Measurements from ENCODE around the gene TRIM40.
"Not testable (repeated sequence)": the region's sequence is repeated elsewhere in the genome, so short reads cannot be mapped to it uniquely, and the experiment has no call there.

Gene TRIM40

GRCh38 chr6:30113003-30113759 lies 22.8 kb upstream of the TRIM40 start, which contains the start of gene TRIM31:
Gene TRIM31, minus strand, starts transcription at chr6:30113090. Its CDS starts 285 bp downstream, at chr6:30112805.
- DNase-seq (ENCODE audit: low spot score) = no peak

DNA sequence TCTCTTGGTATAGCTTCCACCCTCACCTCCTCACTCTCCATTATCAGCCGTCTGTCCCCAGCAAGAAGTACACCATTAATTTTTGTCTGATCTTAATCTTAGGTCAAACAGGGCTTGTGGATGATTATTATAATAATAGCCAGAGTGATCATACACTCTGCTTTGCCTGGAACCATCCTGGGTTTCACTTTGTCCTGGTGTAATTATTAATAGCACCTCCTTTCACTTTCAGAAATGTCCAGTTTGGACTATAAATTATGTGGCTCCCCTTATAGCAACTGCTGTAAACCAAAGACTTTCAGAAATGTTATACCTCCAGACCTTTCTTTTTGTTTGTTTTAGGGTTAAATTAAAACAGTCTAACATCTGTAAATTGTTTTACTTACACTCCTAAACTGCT lies 22.1 kb upstream of the TRIM40 start:
- no peak for DNase-seq (ENCODE audit: low spot score)

- no peak for DNase-seq (ENCODE audit: low spot score)
These were observed 19.2 kb upstream of the TRIM40 start for GRCh38 chr6:30116724-30117123.

DNA sequence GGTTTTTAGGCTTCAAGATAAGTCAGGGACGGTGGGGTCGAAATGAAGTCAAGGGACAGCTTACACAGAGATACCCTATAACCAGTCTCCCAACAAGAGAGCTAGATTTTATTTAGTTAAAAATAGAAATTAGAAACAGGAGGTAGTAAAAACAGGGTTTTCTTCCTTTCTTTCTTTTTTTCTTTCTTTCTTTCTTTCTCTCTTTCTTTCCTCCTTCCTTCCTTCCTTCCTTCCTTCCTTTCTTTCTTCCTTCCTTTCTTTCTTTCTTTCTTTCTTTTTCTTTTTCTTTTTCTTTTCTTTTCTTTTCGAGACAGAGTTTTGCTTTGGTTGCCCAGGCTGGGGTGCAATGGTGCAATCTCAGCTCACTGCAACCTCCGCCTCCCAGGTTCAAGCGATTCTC lies 17.2 kb upstream of the TRIM40 start:
- DNase-seq (ENCODE audit: low spot score) = not testable (repeated sequence)

DNA sequence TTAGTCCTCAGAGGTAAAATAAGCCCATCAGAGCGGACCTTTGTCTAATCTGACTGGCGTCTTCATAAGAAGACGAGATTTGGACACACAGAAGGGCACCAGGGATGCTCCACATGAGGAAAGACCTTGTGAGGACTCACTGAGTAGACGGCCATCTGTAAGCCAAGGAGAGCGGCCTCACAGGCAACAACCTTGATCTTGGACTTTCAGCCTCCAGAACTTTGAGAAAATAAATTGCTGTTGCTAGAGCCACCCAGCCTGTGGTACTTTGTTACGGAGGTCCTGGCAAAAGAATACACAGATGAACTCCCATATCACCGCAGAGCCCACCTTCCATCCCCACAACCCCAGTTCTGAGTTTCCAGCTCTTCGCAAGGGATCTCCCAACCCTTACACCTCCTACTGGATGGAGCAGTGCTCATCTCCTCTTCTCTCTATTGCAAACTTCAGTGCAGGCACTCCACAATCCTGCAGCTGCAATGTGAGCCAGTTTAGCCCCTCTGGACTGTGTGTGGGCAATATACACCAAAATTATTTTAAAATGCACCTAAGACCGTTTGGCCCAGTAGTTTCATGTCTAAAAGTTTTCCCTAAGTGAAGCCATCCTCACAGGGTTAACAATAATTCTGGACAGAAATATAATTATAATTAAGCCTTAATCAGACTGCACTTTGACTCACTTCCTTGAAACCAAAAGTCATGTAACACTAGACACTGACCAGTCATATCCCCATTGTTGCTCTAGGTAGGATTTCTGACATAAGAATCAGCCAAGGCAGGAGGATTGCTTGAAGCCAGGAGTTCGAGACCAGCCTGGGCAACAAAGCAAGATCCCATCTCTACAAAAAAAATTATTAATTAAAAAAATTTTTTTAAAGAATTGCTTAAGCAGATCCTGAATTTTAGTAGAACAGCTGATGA lies 14.2 kb upstream of the TRIM40 start:
- DNase-seq (ENCODE audit: low spot score) = no peak

DNA sequence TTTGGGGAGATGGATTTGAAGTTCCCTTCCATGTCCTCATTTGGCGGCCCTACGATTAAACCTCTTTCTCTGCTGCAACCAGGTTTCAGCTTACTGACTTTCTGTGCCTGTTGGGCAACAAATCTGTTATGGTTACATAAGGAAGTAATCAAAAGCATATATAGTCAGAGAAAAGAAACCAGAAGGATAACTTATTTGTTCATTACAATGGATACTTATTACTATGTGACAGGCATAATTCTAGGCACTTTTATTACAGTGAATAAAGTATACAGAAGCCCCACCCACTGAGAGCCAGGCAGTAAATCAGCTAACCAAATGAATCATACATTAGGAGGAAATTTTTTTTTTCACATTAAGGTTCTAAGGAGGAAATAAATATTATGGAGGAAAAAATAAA lies 13.4 kb upstream of the TRIM40 start:
- DNase-seq (ENCODE audit: low spot score) = no peak

DNA sequence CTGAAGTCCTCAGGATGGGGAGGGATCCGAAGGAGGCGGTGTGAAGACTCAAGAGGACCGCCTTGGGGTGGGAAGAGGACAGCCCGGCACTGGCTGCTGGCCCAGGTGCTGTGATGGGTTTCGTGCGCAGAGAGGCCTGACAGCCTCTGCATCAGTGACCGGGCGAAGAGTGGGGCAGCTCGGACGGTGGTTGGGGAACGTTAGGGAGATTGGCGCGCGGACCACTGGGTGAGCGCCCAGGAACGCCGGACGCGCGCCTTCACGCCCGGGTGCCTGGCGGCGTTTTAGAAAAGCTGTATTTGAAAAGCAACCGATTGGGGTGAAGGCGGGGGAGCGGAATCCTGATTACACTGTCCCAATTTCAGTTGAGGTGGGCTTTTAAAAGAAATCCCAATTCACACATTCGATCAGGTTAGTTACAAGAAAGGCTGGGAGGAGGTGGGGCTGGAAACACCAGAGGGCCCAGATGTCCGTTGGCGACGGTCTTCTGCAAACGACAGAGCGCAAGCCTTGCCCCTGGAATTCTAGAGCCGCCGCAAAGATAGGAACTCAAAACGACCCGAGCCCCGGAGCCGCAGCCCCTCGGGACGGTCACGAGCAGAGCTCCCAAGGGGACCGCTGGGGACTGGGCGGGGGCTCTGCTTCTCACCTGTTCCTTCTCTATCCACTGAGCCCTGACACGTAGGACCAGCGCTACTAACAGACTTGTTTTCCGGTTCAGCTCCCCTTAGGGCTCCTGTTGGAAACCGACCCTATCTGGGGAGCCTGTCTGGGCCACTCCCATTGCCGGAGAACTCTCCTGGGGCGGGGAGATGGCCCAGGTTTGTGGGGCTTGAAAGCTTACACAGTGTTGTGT lies 8.5 kb upstream of the TRIM40 start:
- no peak for DNase-seq (ENCODE audit: low spot score)

GRCh38 chr6:30129265-30130178 lies 6.4 kb upstream of the TRIM40 start:
- no peak for DNase-seq (ENCODE audit: low spot score)

DNA sequence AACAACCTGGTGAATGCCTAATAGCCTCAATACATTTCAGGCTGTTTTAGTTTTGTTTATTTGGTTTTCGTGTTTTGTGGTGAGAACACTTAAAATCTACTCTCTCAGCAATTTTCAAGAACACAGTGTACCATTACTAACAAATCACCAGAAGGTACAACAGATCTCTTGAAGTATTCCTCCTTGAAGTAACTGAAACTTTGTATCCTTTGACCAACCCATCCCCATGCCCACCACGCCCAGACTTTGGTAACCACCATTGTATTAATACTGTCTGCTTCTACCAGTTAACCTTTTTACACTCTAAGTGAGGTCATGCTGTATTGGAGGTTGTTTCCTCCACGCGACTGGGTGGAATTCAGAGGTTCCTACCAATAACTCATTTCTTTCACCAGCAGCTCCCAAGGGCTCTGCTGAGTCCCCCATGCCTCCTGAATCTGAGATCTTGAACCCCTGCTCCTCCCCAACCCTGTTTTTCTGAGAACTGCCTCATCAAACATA lies 5.7 kb upstream of the TRIM40 start:
- DNase-seq (ENCODE audit: low spot score) = no peak

GRCh38 chr6:30130887-30131862 lies 4.8 kb upstream of the TRIM40 start:
- peak; percentile 89 for DNase-seq (ENCODE audit: low spot score)

DNA sequence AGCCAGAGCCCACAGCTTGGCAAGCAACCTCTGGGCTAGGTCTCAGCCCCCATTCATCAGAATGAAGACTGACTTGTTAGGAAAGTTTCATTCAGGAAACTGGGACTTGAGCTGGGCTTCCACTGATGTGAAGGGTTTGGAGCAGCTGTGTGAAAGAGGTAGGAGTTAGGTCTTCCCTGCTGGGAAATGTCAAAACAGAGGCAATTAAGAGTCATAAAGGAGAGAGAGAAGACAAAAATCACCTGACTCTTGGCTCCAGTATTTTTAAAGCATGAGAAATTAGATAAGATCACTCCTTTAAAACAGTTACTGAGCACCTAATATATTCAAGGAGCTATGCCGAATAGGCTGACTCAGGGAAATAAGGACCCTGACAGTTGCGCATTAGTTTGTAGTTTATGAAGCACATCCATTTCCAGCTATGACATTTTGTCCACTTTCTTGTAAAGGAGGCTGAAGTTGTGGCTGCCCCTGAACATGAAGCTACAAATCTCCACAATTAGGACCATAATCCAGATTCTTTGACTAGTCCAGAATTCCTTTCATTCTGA lies 3.9 kb upstream of the TRIM40 start:
- DNase-seq (ENCODE audit: low spot score) = no peak

- no peak for DNase-seq (ENCODE audit: low spot score)
These were observed 793 bp upstream of the TRIM40 start for GRCh38 chr6:30135147-30135546.

DNA sequence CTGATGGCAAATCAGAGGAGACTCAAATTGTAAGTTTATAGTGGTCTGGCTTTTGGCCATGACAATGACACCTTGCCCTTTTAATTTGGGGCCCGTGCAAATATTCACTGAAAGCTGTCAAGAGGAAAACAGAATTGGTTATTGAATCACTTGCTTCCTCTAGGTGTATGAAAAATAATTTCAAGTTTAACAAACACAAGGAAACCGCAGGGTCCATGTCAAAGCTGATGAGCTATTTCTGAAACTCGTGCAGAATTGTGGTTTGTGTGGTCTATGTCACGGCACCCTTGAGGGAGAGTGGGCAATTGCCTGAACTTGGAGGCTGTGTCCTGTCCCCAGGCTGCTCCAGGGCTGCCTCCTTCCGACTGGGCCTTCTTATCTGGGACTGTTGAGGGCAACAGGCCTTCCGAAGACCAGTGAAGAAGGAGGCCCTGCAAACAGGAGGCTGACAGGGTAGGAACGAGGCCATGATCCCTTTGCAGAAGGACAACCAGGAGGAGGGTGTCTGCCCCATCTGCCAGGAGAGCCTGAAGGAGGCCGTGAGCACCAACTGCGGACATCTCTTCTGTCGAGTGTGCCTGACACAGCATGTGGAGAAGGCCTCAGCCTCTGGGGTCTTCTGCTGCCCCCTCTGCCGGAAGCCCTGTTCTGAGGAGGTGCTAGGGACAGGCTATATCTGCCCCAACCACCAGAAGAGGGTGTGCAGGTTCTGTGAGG lies 788 bp downstream of the TRIM40 start:
- DNase-seq (ENCODE audit: low spot score) = no peak

DNA sequence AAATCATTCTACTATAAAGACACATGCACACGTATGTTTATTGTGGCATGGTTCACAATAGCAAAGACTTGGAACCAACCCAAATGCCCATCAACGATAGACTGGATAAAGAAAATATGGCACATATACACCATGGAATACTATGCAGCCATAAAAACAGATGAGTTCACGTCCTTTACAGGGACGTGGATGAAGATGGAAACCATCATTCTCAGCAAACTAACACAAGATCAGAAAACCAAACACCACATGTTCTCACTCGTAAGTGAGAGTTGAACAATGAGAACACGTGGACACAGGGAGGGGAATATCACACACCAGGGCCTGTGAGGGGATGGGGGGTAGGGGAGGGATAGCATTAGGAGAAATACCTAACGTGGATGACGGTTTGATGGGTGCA lies 4.3 kb downstream of the TRIM40 start:
- DNase-seq (ENCODE audit: low spot score) = not testable (repeated sequence)

DNA sequence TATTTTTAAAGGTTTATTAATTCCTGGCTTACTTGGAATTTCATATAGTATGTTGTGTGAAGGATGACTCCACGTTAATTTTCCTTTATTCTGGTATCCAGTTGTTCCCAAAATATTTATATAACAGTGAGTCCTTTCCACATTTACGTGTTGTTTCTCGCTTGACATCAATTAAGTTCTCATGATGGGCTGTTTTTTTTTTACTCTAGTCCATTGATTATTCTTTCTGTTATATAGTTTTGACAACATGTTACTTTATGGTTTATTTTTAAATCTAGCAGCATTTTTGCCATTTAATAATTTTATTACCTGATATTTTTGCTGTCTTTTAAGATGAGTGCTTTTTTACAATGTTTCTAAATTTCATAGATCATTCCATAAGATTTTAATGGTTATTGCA lies 6.7 kb downstream of the TRIM40 start:
- DNase-seq (ENCODE audit: low spot score) = no peak

DNA sequence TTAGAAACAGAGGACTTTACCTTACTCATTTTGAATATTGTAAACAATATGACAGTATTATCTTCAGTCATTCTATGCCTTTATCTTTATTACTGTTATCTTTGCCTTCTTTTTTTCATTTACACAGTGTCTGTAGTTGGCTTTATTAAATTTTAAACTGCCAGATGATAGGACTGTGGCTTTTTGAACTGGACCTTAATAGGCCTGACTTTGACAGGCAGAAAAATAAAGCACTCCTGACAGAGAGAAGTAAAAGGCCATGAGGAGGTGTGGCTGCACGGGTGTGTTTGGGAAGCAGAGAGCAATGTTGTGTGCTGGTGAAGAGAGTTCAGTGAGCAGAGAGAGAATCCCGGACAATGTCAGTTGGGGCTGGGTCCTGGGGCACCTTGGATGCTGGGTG lies 7.8 kb downstream of the TRIM40 start:
- no peak for DNase-seq (ENCODE audit: low spot score)

DNA sequence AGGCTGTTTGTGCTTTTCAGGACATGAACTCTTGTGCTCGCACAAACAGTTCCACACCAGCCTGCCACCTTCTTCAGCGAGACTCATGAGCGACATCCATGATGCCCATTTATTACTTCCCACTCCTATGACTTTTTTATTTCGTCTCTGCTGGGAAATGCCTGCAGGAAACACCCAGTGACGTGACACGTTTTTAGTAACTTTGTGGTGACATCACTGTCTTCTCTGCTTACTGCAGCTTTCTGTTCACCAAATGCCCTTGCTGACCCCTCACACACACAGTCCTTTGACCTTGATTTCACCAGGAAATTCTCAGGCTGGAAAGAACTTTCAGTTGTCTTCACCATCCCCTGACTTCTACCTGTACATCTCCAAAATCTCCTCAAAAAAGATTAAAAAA lies 8.9 kb downstream of the TRIM40 start:
- DNase-seq (ENCODE audit: low spot score) = no peak

DNA sequence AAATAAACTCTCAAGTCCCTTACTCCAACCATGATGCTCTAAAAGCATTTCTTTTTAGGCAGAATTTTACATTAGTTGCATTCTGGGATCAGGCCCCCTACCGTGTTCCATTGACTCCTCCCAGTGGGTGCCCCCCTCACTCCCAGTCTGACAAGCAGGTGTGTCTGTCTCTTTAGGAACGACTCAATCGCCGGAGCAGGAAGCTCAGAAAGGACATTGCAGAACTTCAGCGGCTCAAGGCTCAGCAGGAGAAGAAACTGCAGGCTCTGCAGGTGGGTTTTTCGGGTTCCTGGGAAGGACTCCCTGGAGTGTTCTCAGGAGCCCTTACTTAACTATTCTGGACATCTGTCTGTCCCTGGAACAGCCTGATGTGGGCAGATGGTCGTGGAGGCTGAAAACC lies 9.9 kb downstream of the TRIM40 start:
- DNase-seq (ENCODE audit: low spot score) = no peak

- no peak for DNase-seq (ENCODE audit: low spot score)
These were observed 11.2 kb downstream of the TRIM40 start for GRCh38 chr6:30147096-30147495.

Data from GM03348 (cell line).